Measurements from ENCODE around the gene TMEFF1. TPM values are rescaled to one million over a fixed set of nuclear protein-coding genes. Genes with fewer than 3 reads are reported as not detected.

TMEFF1 gene
- total RNA-seq, 1 donor from 2014 or later, result 14.8 TPM

DNA sequence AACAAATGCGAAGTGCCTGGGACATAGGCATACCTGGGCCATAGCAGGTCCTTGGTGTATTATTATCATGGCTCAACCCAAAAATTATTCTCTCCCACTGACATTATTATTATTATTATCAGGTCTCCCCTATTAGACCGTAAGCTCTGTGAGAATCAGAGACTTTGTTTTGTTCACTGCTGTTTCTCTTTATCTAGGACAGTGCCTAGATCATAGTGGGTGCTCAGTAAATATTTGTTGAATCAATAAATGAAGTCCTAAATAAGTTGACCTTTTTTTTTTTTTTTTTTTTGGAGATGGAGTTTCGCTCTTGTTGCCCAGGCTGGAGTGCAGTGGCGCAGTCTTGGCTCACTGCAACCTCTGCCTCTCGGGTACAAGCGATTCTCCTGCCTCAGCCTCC, 4.9 kb upstream of the TMEFF1 start:
- Histone ChIP-seq H3K9ac (ENCODE audit: low read length) (no peak overlapping the region), H3K4me3 (ENCODE audit: insufficient read depth, low read depth, low read length) (no peak overlapping the region), H3K4me2 (ENCODE audit: low read length) (no peak overlapping the region), H3K36me3 (ENCODE audit: insufficient read depth, low read length) (no peaks in the 10 kb centered on the region), H3K4me1 (ENCODE audit: insufficient read depth, low read length) (no peaks in the 10 kb centered on the region), H3K79me2 (ENCODE audit: insufficient read depth, low read length) (no peaks in the 10 kb centered on the region), H2AFZ (ENCODE audit: low read depth, low read length) (no peak overlapping the region), H4K20me1 (ENCODE audit: insufficient read depth, low read length) (peaks cover 3% of the 10 kb centered on the region), H3K9me3 (ENCODE audit: insufficient read depth, low read depth, low read length) (no peaks in the 10 kb centered on the region), H3K27ac (ENCODE audit: low read depth, low read length) (no peak overlapping the region), H3K27me3 (ENCODE audit: insufficient read depth, low read length) (no peaks in the 10 kb centered on the region)
- no peak overlapping the region for H3K4me3 Mint-ChIP-seq (ENCODE audit: unreplicated experiment)
- TF ChIP-seq, protein P1, sequence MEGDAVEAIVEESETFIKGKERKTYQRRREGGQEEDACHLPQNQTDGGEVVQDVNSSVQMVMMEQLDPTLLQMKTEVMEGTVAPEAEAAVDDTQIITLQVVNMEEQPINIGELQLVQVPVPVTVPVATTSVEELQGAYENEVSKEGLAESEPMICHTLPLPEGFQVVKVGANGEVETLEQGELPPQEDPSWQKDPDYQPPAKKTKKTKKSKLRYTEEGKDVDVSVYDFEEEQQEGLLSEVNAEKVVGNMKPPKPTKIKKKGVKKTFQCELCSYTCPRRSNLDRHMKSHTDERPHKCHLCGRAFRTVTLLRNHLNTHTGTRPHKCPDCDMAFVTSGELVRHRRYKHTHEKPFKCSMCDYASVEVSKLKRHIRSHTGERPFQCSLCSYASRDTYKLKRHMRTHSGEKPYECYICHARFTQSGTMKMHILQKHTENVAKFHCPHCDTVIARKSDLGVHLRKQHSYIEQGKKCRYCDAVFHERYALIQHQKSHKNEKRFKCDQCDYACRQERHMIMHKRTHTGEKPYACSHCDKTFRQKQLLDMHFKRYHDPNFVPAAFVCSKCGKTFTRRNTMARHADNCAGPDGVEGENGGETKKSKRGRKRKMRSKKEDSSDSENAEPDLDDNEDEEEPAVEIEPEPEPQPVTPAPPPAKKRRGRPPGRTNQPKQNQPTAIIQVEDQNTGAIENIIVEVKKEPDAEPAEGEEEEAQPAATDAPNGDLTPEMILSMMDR (IDR thresholded peaks at IDR 0.05; ENCODE audit: insufficient read depth, low read depth, low read length), result no peak
- no peak for TF ChIP-seq EZH2 (IDR thresholded peaks at IDR 0.05; ENCODE audit: insufficient read depth, low read length)
- no peaks in the 10 kb centered on the region for H3K9me3 Mint-ChIP-seq (ENCODE audit: unreplicated experiment)
- no peaks in the 10 kb centered on the region for H3K4me1 Mint-ChIP-seq (ENCODE audit: low read depth, unreplicated experiment)
- no peaks in the 10 kb centered on the region for H3K36me3 Mint-ChIP-seq (ENCODE audit: low read depth, unreplicated experiment)
- FAIRE-seq, result no peak
- H3K27me3 Mint-ChIP-seq (ENCODE audit: low read depth, unreplicated experiment), result no peaks in the 10 kb centered on the region
- DNase-seq (ENCODE audit: low read depth), result no peak
- H3K27ac Mint-ChIP-seq (ENCODE audit: unreplicated experiment), result no peak overlapping the region

DNA sequence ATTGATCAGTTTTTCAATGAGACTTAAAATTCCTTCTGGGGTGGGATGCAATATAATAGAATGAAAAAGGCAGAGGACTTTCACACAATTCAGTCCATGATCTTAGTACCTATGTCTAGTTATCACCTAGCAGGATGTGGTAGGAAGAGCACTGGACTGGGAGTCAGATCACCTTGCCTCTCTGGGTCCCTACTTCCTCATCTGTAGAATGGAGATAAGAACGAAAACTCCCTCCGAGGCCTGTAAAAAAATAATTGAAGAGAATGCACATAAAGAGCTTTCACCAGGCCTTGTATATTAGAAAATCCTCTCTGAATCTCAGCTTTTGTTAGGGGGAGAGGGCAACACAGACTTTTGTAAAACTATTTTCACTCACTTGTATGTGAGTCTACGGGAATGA, 681 bp upstream of the TMEFF1 start:
- H3K36me3 Mint-ChIP-seq (ENCODE audit: low read depth, unreplicated experiment), result no peaks in the 10 kb centered on the region
- no peak overlapping the region for H2AFZ ChIP-seq (ENCODE audit: low read depth, low read length)
- H3K36me3 ChIP-seq (ENCODE audit: insufficient read depth, low read length), result no peaks in the 10 kb centered on the region
- FAIRE-seq, result no peak
- H3K79me2 ChIP-seq (ENCODE audit: insufficient read depth, low read length), result no peaks in the 10 kb centered on the region
- H3K9me3 ChIP-seq (ENCODE audit: insufficient read depth, low read depth, low read length), result no peaks in the 10 kb centered on the region
- peak overlapping the region; percentile 60 for H3K4me3 ChIP-seq (ENCODE audit: insufficient read depth, low read depth, low read length)
- H3K9ac ChIP-seq (ENCODE audit: low read length), result no peak overlapping the region
- TF ChIP-seq EZH2 (IDR thresholded peaks at IDR 0.05; ENCODE audit: insufficient read depth, low read length), result no peak
- TF ChIP-seq, protein P1 (IDR thresholded peaks at IDR 0.05; ENCODE audit: insufficient read depth, low read depth, low read length), result no peak
- no peaks in the 10 kb centered on the region for H3K4me1 ChIP-seq (ENCODE audit: insufficient read depth, low read length)
- peak overlapping the region; percentile 93 for H3K4me2 ChIP-seq (ENCODE audit: low read length)
- peak overlapping the region; percentile 81 for H3K4me3 Mint-ChIP-seq (ENCODE audit: unreplicated experiment)
- no peaks in the 10 kb centered on the region for H3K27me3 Mint-ChIP-seq (ENCODE audit: low read depth, unreplicated experiment)
- H3K4me1 Mint-ChIP-seq (ENCODE audit: low read depth, unreplicated experiment), result peaks cover 9% of the 10 kb centered on the region
- DNase-seq (ENCODE audit: low read depth), result no peak
- H3K27ac Mint-ChIP-seq (ENCODE audit: unreplicated experiment), result no peak overlapping the region
- no peaks in the 10 kb centered on the region for H3K27me3 ChIP-seq (ENCODE audit: insufficient read depth, low read length)
- peaks cover 13% of the 10 kb centered on the region for H4K20me1 ChIP-seq (ENCODE audit: insufficient read depth, low read length)
- H3K9me3 Mint-ChIP-seq (ENCODE audit: unreplicated experiment), result no peaks in the 10 kb centered on the region
- H3K27ac ChIP-seq (ENCODE audit: low read depth, low read length), result no peak overlapping the region

DNA sequence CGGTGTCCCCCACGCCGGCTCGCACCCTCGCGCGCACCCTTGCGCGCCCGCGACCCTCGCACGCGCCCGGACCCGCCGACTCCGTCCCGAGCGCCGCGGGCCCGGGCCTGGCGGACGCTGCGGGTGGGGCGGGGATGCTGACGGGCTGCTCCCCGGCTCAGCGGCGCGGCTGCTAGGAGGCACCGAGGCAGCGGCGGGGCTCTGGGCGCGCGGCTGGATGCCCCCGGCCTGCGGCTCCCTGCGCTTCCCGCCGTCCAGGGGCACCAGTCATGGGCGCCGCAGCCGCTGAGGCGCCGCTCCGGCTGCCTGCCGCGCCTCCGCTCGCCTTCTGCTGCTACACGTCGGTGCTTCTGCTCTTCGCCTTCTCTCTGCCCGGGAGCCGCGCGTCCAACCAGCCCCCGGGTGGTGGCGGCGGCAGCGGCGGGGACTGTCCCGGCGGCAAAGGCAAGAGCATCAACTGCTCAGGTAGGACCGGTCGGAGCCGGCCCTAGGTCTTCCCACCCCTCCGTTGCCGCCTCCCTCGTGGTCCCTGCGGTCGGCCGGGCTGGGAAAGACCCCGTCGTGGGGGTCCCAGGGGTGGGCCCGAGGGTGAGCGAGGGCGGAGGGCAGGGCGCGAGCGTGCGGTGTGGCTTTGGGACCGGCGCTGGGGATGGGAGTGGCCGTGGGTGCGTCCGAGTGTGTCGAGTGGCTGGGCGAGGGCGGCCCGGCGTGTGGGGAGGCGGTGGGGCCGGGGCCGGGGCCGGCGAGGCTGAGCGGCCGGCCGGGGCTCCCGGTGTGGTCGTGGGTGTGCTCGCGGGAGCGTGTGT, 530 bp downstream of the TMEFF1 start:
- H3K4me1 Mint-ChIP-seq (ENCODE audit: low read depth, unreplicated experiment), result peaks cover 9% of the 10 kb centered on the region
- TF ChIP-seq EZH2 (IDR thresholded peaks at IDR 0.05; ENCODE audit: insufficient read depth, low read length), result no peak
- TF ChIP-seq, protein P1 (IDR thresholded peaks at IDR 0.05; ENCODE audit: insufficient read depth, low read depth, low read length), result no peak
- Histone ChIP-seq H3K4me2 (ENCODE audit: low read length) (peak overlapping the region; percentile 93), H3K79me2 (ENCODE audit: insufficient read depth, low read length) (no peaks in the 10 kb centered on the region), H3K9ac (ENCODE audit: low read length) (peak overlapping the region; percentile 78), H2AFZ (ENCODE audit: low read depth, low read length) (peak overlapping the region; percentile 78), H3K4me1 (ENCODE audit: insufficient read depth, low read length) (no peaks in the 10 kb centered on the region), H3K36me3 (ENCODE audit: insufficient read depth, low read length) (no peaks in the 10 kb centered on the region), H3K4me3 (ENCODE audit: insufficient read depth, low read depth, low read length) (peak overlapping the region; percentile 60), H3K27ac (ENCODE audit: low read depth, low read length) (no peak overlapping the region), H3K27me3 (ENCODE audit: insufficient read depth, low read length) (no peaks in the 10 kb centered on the region), H3K9me3 (ENCODE audit: insufficient read depth, low read depth, low read length) (no peaks in the 10 kb centered on the region), H4K20me1 (ENCODE audit: insufficient read depth, low read length) (peaks cover 16% of the 10 kb centered on the region)
- DNase-seq (ENCODE audit: low read depth) (peak; percentile 20), FAIRE-seq (no peak)
- H3K27ac Mint-ChIP-seq (ENCODE audit: unreplicated experiment), result no peak overlapping the region
- H3K27me3 Mint-ChIP-seq (ENCODE audit: low read depth, unreplicated experiment), result no peaks in the 10 kb centered on the region
- no peaks in the 10 kb centered on the region for H3K9me3 Mint-ChIP-seq (ENCODE audit: unreplicated experiment)
- peak overlapping the region; percentile 85 for H3K4me3 Mint-ChIP-seq (ENCODE audit: unreplicated experiment)
- H3K36me3 Mint-ChIP-seq (ENCODE audit: low read depth, unreplicated experiment), result no peaks in the 10 kb centered on the region

Data from astrocyte (in vitro differentiated cells and primary cell).